ENCODE measurements around the gene LDLRAD1.
"Not testable (repeated sequence)": the region's sequence is repeated elsewhere in the genome, so short reads cannot be mapped to it uniquely, and the experiment has no call there.

LDLRAD1 gene

DNA sequence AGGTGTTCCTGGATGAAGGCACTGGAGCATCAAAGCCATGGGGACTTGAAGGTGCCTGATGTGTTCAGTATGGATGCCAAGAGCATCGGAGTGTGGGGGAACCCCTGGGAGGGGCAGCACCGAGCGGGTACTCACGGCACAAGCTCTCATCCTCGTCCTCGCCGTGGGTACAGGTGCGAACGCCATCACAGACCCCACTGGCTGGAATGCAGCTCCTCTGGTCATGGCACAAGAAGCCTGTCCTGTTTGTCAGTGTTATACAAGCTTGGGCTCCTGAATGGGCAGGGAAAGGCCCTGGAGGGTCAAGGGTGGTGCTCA is 6.0 kb downstream of the LDLRAD1 start:
- Mint-ChIP-seq H3K9me3 (no peaks in the 10 kb centered on the region), H3K4me3 (no peak overlapping the region), H3K27me3 (peaks cover 74% of the 10 kb centered on the region), H3K27ac (ENCODE audit: low read depth) (no peak overlapping the region), H3K36me3 (ENCODE audit: insufficient read depth) (no peaks in the 10 kb centered on the region), H3K4me1 (no peaks in the 10 kb centered on the region)
- DNase-seq (ENCODE audit: low spot score in 2 of 2): no peak
- ATAC-seq (replicated peaks; ENCODE audit: extremely low read depth, poor library complexity, severe bottlenecking): no peak

DNA sequence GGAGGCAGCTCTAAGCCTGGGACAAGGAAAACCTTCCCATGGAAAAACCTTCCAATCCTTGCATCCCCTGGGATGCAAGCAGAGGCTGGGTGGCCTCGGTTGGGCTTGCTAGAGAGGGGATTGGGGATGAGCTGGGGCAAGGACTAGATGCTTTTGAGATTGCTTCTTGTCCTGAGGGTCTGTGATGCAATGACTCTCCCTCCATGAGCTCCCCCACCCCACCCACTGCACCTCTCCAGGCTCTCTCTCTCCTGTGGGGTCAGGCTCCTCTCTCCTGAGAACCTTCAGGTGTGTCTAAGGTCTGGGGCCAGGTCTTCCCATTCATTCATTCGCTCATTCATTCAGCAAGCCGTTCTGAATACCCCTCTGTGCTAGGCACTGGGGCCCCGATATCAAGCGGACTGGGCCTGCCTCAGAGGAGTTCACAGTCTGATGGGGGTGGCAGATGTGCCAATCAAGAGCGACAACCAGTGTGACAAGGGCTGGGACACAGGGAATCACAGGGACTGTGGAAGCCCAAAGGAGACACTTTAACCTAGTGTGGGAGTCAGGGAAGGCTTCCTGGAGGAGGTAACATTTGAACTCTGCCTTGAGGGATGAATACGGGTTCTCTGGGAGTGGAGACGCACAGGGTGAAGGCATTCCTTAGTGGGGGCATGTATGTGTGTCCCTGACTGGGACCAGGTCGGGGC is 6.5 kb downstream of the LDLRAD1 start:
- no peaks in the 10 kb centered on the region for H3K36me3 Mint-ChIP-seq (ENCODE audit: insufficient read depth)
- H3K9me3 Mint-ChIP-seq: no peaks in the 10 kb centered on the region
- peaks cover 75% of the 10 kb centered on the region for H3K27me3 Mint-ChIP-seq
- H3K27ac Mint-ChIP-seq (ENCODE audit: low read depth): no peak overlapping the region
- ATAC-seq (replicated peaks; ENCODE audit: extremely low read depth, poor library complexity, severe bottlenecking) (no peak), DNase-seq (ENCODE audit: low spot score in 2 of 2) (no peak)
- no peak overlapping the region for H3K4me3 Mint-ChIP-seq
- no peaks in the 10 kb centered on the region for H3K4me1 Mint-ChIP-seq

DNA sequence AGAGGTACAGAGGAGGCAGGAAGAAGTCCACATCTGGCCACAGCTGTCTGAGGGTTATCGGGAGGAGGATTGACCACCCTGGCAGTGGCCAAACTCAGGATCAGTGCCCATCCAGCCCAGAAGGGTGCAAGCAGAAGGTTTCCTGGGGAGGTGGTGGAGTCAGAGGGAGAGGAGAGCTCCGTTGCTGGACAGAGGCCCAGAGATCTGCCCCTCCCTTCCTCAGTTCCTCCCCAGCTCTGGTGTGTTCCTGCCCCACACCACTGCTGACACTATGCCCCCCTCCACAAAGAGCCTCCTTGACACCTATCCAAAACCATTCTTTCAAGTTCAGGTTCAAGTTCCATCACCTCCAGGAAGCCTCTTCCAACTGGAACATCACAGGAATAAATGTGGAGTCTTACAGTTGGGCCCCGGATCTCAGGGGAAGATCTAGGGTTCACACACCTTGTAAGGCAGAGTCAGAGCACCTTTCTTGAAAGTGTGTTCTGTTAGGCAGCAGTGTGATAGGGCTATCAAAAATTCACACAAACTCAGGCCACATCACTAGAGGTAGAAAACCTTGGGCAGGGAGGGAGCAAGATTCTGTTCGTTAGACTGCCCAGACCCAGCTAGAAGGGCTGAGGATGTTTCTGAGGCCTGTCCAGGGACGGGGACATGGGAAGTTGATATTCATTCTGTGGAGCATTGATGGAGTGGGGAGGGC is 7.4 kb downstream of the LDLRAD1 start:
- no peaks in the 10 kb centered on the region for H3K4me1 Mint-ChIP-seq
- ATAC-seq (replicated peaks; ENCODE audit: extremely low read depth, poor library complexity, severe bottlenecking): no peak
- no peaks in the 10 kb centered on the region for H3K9me3 Mint-ChIP-seq
- peaks cover 76% of the 10 kb centered on the region for H3K27me3 Mint-ChIP-seq
- H3K4me3 Mint-ChIP-seq: no peak overlapping the region
- no peak for DNase-seq (ENCODE audit: low spot score in 2 of 2)
- no peak overlapping the region for H3K27ac Mint-ChIP-seq (ENCODE audit: low read depth)
- no peaks in the 10 kb centered on the region for H3K36me3 Mint-ChIP-seq (ENCODE audit: insufficient read depth)

DNA sequence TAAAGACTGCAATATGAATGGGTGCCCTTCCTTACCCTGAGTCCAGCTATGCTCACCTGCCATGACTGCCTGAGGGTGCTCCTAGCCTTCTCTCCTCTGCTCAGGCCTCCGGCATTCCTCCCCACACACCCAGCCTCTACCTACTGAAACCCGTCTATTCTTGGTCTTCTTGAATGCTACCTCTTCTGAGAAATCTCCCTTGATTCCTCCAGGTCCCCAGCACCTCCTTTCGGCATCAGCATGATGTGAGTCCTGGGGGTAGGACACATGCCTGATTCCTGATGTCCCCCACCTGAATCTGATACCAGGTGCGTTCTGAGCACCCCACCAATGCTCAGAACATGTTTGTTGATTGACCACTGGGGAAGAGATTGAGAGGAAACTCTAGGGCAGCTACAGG is 8.6 kb downstream of the LDLRAD1 start:
- no peak overlapping the region for H3K27ac Mint-ChIP-seq (ENCODE audit: low read depth)
- H3K9me3 Mint-ChIP-seq: no peaks in the 10 kb centered on the region
- no peak for ATAC-seq (replicated peaks; ENCODE audit: extremely low read depth, poor library complexity, severe bottlenecking)
- no peaks in the 10 kb centered on the region for H3K4me1 Mint-ChIP-seq
- DNase-seq (ENCODE audit: low spot score in 2 of 2): no peak
- H3K27me3 Mint-ChIP-seq: peaks cover 77% of the 10 kb centered on the region
- H3K4me3 Mint-ChIP-seq: no peak overlapping the region
- H3K36me3 Mint-ChIP-seq (ENCODE audit: insufficient read depth): no peaks in the 10 kb centered on the region

DNA sequence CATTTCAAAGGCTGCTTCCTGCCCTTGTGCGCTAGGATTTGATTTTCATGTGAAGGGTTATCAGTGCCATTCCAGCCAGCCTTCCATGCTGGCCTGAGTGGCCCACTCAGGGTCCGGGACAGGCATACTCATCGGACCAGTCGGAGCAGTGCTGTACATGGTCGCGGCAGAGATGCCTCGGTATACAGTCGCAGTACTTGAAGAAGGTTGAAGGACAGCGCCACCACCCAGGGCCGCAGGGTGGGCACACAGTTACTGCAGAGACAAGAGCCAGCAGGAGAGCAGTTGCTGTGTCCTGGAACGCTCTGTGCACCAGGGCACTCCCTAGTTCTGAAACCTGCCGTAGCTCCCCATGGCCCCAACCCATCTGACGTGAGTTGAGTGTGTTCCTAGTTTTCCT is 9.1 kb downstream of the LDLRAD1 start:
- Mint-ChIP-seq H3K4me1 (no peaks in the 10 kb centered on the region), H3K36me3 (ENCODE audit: insufficient read depth) (no peaks in the 10 kb centered on the region), H3K27ac (ENCODE audit: low read depth) (no peak overlapping the region), H3K27me3 (peaks cover 72% of the 10 kb centered on the region), H3K4me3 (no peak overlapping the region), H3K9me3 (no peaks in the 10 kb centered on the region)
- ATAC-seq (replicated peaks; ENCODE audit: extremely low read depth, poor library complexity, severe bottlenecking) (no peak), DNase-seq (ENCODE audit: low spot score in 2 of 2) (no peak)

DNA sequence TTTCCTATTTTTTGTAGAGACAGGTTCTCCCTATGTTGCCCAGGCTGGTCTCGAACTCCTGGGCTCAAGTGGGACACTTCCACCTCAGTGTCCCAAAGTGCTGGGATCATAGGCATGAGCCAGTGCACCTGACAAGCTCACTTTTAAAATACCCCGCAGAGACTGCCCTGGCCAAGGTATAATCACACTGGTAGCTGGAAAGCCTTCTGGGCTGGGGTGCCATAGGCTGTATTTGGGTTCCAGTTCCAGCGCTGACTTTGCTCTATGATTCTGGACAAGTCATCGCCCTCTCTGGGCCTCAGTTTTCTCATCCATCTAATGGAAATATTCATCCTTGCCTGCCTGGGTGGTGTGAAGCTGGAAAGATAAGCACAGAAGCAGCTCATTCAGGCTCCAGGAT is 10.4 kb downstream of the LDLRAD1 start:
- ATAC-seq (replicated peaks; ENCODE audit: extremely low read depth, poor library complexity, severe bottlenecking) (no peak), DNase-seq (ENCODE audit: low spot score in 2 of 2) (no peak)
- Mint-ChIP-seq H3K27ac (ENCODE audit: low read depth) (no peak overlapping the region), H3K27me3 (peaks cover 59% of the 10 kb centered on the region), H3K36me3 (ENCODE audit: insufficient read depth) (no peaks in the 10 kb centered on the region), H3K9me3 (no peaks in the 10 kb centered on the region), H3K4me1 (no peaks in the 10 kb centered on the region), H3K4me3 (no peak overlapping the region)

DNA sequence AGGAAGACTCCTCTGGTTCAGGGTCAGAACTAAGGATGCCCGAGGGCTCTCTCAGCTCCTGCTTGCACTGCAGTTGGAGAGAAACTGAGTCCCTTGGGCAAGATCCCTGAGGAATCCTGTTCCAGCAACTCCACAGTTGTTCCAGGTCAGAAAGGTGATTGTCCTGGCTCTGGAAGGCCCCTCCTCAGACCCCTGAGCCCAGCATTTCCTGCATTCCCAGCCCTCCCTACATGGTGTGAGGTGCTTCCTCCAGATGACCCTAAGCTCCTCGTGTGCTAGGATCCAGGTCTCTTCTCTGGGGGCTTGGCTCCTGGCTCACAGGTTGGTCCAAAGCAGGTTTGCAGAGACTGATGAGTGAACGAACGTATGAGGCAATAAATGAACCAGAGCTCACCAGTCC is 11.5 kb downstream of the LDLRAD1 start:
- H3K4me3 Mint-ChIP-seq: no peak overlapping the region
- H3K27ac Mint-ChIP-seq (ENCODE audit: low read depth): no peak overlapping the region
- H3K9me3 Mint-ChIP-seq: no peaks in the 10 kb centered on the region
- H3K4me1 Mint-ChIP-seq: no peaks in the 10 kb centered on the region
- H3K36me3 Mint-ChIP-seq (ENCODE audit: insufficient read depth): no peaks in the 10 kb centered on the region
- no peak for ATAC-seq (replicated peaks; ENCODE audit: extremely low read depth, poor library complexity, severe bottlenecking)
- H3K27me3 Mint-ChIP-seq: peaks cover 48% of the 10 kb centered on the region
- no peak for DNase-seq (ENCODE audit: low spot score in 2 of 2)

DNA sequence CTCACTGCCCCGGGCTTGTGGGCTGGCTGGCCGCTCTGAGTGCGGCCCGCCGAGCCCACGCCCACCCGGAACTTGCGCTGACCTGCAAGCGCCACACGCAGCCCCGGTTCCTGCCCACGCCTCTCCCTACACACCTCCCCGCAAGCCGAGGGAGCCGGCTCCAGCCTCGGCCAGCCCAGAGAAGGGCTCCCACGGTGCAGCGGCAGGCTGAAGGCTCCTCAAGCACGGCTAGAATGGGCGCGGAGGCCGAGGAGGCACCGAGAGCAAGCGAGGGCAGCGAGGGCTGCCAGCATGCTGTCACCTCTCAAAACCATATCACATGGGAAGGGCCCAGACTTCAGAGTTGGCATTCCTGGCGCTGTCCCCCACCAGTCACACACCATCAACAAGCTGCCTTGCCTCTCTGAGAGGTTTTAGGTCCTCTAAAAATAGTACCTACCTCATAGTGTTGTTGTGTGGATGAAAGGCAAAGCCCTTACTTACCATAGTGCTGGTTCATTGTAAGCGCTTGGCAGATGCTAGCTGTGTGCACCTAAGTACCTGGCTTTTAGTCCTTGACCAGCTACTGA is 13.4 kb downstream of the LDLRAD1 start:
- Mint-ChIP-seq H3K9me3 (no peaks in the 10 kb centered on the region), H3K4me1 (no peaks in the 10 kb centered on the region), H3K4me3 (no peak overlapping the region), H3K36me3 (ENCODE audit: insufficient read depth) (no peaks in the 10 kb centered on the region), H3K27me3 (peaks cover 29% of the 10 kb centered on the region), H3K27ac (ENCODE audit: low read depth) (no peak overlapping the region)
- no peak for DNase-seq (ENCODE audit: low spot score in 2 of 2)
- no peak for ATAC-seq (replicated peaks; ENCODE audit: extremely low read depth, poor library complexity, severe bottlenecking)

DNA sequence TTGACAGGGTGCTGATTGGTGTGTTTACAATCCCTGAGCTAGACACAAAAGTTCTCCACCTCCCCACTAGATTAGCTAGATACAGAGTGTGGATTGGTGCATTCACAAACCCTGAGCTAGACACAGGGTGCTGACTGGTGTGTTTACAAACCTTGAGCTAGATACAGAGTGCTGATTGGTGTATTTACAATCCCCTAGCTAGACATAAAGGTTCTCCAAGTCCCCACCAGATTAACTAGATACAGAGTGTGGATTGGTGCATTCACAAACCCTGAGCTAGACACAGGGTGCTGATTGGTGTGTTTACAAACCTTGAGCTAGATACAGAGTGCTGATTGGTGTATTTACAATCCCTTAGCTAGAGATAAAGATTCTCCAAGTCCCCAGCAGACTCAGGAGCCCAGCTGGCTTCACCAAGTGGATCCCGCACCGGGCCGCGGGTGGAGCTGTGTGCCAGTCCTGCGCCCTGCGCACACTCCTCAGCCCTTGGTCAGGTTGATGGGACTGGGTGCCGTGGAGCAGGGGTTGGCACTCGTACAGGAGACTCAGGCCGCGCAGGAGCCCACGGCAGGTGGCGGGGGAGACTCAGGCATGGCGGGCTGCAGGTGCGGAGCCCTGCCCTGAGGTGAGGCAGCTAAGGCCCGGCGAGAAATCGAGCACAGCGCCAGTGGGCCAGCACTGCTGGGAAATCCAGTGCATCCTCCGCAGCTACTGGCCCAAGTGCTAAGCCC is 14.1 kb downstream of the LDLRAD1 start:
- H3K9me3 Mint-ChIP-seq; ATAC-seq (replicated peaks; ENCODE audit: extremely low read depth, poor library complexity, severe bottlenecking); DNase-seq (ENCODE audit: low spot score in 2 of 2); H3K36me3 Mint-ChIP-seq (ENCODE audit: insufficient read depth); H3K4me1 Mint-ChIP-seq; H3K27ac Mint-ChIP-seq (ENCODE audit: low read depth); H3K4me3 Mint-ChIP-seq: not testable (repeated sequence)
- peaks cover 24% of the 10 kb centered on the region for H3K27me3 Mint-ChIP-seq

DNA sequence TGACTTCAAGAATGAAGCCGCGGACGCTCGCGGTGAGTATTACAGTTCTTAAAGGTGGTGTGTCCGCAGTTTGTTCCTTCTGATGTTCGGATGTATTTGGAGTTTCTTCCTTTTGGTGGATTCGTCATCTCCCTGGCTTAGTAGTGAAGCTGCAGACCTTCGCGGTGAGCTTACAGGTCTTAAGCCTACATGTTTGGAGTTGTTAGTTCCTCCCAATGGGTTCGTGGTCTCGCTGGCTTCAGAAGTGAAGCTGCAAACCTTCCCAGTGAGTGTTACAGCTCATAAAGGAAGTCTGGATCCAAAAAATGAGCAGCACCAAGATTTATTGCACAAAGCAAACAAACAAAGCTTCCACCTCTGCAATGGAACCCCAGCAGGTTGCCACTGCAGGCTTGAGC is 14.7 kb downstream of the LDLRAD1 start:
- Mint-ChIP-seq H3K36me3 (ENCODE audit: insufficient read depth) (no peaks in the 10 kb centered on the region), H3K27ac (ENCODE audit: low read depth) (no peak overlapping the region), H3K4me3 (no peak overlapping the region), H3K4me1 (no peaks in the 10 kb centered on the region), H3K9me3 (no peaks in the 10 kb centered on the region), H3K27me3 (peaks cover 18% of the 10 kb centered on the region)
- ATAC-seq (replicated peaks; ENCODE audit: extremely low read depth, poor library complexity, severe bottlenecking): no peak
- no peak for DNase-seq (ENCODE audit: low spot score in 2 of 2)

DNA sequence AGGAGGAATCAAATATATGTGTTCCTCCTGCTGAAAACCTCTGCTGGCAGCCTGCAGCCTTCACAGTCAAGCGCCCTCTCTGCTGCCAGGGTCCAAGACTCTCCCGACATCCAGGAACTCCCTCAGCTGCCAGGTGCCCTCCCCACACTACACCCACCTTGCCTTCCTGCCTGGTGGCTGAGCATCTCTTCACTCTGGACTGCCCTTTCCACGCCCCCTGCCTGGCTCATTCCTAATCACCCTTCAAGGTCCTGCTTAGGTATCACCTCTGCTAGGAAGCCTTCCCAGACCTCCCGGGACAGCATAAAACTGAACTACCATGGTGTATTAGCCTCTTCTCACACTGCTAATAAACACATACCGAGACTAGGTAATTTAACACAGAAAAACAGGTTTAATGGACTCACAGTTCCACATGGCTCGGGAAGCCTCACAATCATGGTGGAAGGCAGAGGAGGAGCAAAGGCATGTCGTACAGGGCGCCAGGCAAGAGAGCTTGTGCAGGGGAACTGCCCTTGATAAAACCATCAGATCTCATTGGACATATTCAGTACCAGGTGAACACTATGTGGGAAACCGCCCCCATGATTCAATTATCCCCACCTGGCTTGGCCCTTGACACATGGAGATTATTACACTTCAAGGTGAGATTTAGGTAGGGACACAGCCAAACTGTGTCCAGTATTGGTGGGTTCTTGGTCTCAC is 15.3 kb downstream of the LDLRAD1 start:
- peaks cover 18% of the 10 kb centered on the region for H3K27me3 Mint-ChIP-seq
- ATAC-seq (replicated peaks; ENCODE audit: extremely low read depth, poor library complexity, severe bottlenecking) (no peak), DNase-seq (ENCODE audit: low spot score in 2 of 2) (no peak)
- H3K36me3 Mint-ChIP-seq (ENCODE audit: insufficient read depth): no peaks in the 10 kb centered on the region
- no peak overlapping the region for H3K4me3 Mint-ChIP-seq
- H3K4me1 Mint-ChIP-seq: no peaks in the 10 kb centered on the region
- no peaks in the 10 kb centered on the region for H3K9me3 Mint-ChIP-seq
- no peak overlapping the region for H3K27ac Mint-ChIP-seq (ENCODE audit: low read depth)

DNA sequence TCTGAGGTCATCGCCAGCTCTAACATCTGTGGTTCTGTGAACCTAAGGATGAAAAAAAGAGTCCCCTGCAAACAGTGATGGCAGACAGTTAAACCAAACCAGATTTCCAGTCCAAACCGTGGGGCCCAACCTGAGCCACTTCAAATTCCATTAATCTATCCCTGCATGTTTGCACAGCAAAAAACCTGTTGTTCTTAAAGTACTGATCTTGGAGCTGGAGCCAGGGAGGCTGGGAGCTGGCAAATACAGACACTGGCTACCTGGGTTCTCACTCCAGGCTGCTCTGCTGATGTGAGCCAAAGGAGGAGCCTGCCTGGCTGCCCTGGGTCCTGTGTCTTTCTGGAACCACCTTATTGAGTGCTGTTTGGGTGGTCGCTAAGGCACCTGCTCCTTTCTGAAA is 16.4 kb downstream of the LDLRAD1 start:
- DNase-seq (ENCODE audit: low spot score in 2 of 2) (no peak), ATAC-seq (replicated peaks; ENCODE audit: extremely low read depth, poor library complexity, severe bottlenecking) (no peak)
- peaks cover 13% of the 10 kb centered on the region for H3K27me3 Mint-ChIP-seq
- H3K27ac Mint-ChIP-seq (ENCODE audit: low read depth): no peak overlapping the region
- no peak overlapping the region for H3K4me3 Mint-ChIP-seq
- no peaks in the 10 kb centered on the region for H3K4me1 Mint-ChIP-seq
- H3K36me3 Mint-ChIP-seq (ENCODE audit: insufficient read depth): no peaks in the 10 kb centered on the region
- H3K9me3 Mint-ChIP-seq: no peaks in the 10 kb centered on the region
